GM18517 (cell line): ENCODE results near the gene TMEM154.
A peak's percentile ranks its signal among the peaks of the same experiment; 100 is the strongest.

ENCODE experiments used
- ATAC-seq: cut with Tn5 transposase; IDR thresholded peaks from one replicate; pipeline ENCODE4 v1.9.1; 2021; ENCODE audit warnings: mild to moderate bottlenecking, moderate library complexity; ENCODE audit not compliant: unreplicated experiment

Gene TMEM154

GRCh38 chr4:152598454-152598853, 81.3 kb downstream of the TMEM154 start:
- ATAC-seq: no peak

DNA sequence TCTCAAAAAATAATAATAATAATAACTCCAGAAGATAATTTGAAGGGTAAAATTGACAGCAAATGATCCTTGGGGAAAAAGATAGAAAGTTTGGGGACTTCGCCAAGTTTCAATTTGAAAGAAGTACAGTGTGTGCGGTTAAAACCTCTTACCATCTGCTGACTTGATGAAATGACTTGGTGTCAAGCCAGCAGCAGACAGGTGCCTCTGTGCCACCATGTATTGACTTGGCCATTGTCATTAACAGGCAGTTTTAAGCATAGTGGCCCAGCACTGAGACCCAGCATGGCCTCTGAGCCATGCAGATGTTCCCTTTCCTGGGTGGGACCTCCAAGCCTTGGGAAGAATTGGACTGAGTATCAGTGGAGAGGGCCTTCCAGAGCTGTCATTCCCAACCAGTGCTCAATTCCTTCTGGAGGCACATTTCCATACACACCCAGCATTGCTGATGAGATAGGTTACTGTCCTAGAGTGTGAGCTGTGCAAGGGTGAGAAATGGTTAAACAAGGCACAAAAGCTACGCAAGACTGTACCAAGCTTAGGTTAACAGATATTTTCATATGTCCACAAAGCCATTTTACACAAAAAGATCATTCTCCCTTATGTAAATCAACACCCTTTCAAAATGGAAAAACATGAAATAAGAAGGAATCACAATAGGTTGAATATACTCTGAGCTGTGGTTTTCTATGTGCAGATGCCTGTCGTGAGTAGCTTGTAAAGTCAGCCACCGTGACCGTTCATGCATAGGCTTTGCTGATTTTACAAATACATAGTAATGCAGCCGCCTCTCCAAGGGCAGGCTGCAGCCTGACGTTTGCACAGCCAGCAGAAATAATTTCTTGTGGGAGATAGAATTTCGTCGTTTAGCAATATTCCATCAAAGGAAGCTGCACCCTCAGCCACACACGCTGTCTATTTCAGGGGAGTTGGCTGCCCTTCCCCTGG, 84.5 kb downstream of the TMEM154 start:
- no peak for ATAC-seq

DNA sequence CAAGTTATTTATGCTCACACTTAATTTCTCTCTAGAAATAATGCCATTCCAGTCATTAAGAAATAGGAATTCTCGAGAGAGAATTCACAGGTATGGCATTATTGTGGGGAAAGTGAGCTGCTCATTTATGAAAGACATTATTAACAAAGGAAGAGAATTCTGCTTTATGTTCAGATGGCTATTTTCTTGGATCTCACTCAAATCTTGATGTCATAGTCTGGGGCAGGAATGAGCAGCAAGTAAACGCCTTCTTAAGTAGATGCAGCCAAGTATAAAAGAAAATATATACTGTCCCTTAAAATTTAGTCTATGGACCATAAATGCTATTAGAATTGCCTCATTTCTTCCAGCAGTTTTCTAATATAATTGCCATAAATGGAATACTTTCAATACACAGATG, 85.7 kb downstream of the TMEM154 start:
- ATAC-seq: no peak

DNA sequence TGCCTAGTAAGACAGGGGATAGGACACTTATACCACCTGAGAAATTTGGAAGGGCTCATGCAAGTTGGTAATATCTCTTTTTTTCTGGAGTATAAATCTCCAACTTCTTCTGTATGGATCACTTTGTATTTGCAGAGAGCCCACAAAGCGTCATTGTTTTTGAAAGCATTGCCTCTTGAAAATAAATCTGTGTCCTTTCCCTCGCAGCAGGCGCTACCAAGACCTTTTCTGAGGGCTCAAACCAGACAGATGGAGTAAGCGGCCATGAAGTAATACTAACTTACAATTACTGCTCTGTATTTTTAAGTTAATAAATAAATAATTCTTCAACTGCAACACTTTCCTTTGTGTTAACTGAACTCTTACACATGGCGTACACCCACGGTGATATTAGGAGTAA, 87.9 kb downstream of the TMEM154 start:
- ATAC-seq: no peak

DNA sequence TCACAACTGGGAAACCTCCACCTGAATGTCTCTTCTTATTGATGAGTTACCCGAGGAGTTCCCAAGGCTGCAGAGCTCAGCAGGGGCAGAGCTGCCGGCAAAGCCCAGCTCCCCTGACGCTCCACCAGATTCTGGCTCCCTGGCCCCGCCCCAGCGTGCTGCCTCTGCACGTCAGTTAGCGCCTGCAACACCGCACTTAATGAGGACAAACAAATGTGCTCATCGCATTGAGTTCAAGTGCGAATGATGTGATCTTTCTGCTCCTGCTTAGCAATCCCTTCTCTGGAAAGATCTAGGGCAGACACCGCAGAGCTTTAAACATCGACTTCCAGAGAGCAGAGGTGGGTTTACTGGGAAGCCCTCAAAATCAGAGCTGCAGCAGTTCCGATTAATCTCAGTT, 88.4 kb downstream of the TMEM154 start:
- ATAC-seq: no peak

DNA sequence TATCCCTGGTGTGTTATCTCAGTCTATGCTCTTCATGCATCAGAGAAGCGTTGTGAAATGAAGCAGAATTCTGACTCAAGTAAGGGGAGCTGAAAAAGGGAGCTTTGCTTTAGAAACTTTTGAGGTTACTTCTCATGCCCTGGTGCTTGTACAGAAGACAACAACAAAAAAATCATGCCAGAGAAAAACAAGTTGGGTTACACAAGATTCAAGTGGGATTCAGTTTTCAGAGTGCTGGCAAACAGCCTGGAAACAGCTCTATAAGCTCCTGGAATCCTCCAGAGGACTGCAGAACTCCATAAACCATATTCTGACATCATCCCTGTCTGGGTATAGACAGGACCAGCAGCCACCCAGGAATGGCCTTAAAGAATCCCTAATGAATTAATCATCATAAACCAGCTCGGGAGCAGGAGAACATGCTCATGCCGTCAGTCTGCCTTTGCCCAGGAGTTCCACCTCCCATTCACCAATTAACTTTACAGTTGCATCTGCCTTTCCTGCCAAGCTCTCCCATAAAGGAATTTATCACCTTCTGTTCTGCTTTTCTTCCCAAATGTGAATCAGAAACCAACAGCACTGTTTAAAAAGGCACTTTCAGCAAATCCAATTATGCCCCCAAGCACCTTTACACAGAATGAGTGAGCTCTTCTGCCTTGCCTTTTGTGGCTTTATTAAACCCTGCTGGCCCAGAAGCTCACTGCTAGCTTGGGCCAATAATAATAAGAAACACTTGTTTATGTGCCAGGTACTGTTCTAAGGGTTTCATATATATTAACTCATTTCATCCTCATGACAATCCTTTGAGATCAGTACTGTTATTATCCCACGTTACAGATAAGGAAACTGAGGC, 89.4 kb downstream of the TMEM154 start:
- no peak for ATAC-seq

DNA sequence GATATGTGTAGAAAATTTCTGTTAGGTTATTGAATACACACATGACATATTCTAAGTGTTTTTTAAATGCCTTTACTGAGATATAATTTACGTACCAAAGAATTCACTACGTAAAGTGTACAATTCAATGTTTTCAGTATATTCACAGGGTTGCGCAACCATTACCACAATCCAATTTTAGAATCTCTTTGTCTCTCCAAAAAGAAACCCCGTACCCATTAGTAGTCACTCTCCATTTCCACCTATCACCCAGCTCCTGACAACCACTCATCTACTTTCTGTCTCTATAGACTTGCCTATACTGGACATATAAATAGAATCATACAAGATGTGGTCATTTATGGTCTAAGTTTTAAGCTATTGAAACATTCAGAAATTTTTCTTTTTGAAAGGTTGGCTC, 90.9 kb downstream of the TMEM154 start:
- ATAC-seq: no peak

GRCh38 chr4:152587127-152587526, 92.7 kb downstream of the TMEM154 start:
- no peak for ATAC-seq

- ATAC-seq: no peak
These were observed 93.1 kb downstream of the TMEM154 start for GRCh38 chr4:152586668-152587067.

DNA sequence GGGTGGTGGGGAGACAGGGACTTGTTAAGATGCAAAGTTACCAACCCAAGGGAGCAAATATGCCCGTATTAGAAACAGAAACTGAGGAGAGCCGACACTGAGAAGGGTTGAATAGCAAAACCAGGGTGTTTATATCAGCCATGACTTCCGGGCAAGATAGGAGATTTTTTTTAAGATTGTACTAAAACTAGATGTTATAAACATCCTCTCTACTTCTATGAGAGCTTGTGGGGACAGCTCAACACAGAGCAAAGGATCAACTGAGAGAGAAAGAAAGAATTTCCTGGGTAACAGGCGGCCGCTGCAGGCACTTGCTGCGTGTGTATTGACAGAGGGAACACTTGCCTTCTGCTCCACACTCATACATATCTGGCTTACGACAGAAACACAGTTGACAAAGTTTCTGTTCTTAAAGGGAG, 94.8 kb downstream of the TMEM154 start:
- ATAC-seq: peak; percentile 59

DNA sequence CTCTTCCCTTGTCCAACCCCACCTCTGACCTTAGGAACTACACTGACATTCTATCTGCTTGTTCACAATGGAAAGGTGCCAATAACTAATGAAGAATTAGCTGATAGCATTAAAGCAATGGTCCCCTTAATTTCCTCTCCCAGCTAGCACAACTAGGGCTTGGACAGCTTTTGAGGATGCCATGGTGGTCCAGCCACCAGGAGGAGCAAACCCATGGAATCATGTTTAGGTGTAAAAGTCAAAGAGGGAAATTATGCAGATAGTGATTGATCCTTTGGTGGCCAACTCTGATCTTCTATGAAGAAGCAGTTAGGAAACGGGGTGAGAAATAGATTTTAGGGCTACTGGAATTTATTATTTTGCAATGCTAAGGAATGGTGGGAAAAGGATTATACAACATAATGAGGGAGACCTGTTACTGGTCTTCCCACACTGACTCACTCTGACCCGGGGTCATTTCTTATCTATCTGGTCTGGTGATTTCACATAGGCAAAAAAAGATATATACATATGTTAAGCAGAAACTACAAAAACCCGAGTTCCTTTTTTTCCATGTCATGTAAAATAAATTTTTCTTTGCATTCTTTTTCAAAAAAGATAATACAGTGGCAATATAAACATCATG, 98.1 kb downstream of the TMEM154 start:
- no peak for ATAC-seq

DNA sequence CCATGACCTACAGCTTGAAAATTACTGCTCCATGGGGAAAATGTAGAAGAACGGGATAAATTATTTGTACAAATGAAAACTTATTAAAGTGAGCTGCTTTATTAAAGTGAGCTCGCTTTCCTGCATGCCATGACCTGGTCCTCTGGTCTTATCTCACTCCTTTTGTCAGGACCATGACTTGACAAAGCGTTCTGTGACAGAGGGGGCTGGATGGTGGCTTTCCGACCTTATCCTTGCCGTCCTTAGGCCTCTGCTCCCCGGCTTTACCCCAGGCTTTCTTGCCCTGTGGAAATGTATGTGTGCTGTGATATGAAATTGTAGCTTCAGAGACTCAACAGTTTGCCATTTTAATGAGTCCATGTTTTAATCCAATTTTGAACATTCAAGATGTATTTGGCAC, 99.9 kb downstream of the TMEM154 start:
- no peak for ATAC-seq

DNA sequence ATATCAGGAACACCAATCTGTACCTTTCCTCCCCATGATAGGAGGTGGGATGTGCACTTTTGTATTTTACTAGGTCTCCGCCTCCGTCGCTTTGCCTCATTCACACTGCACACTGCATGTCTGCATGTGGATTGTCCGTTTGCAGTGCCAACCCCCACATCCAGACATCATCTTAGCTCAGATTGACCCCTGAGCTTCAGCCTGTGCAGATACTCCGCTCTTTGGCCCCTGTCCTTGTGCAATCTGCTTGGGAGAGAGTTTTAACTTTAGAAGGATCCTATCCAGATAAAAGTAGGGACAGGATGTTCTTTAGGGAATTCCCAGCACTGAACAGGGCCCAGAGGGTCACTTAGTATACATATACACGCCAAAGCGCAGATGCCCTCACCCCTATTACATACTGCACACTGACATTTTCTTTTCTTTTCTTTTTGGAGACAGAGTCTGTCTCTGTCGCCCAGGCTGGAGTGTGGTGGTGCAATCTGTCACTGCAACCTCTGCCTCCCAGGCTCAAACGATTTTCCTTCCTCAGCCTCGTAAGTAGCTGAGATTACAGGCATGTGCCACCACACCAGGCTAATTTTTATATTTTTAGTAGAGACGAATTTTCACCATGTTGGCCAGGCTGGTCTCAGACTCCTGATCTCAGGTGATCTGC, 100.6 kb downstream of the TMEM154 start:
- ATAC-seq: no peak

- no peak for ATAC-seq
These were observed 101.1 kb downstream of the TMEM154 start for GRCh38 chr4:152578670-152579069.

DNA sequence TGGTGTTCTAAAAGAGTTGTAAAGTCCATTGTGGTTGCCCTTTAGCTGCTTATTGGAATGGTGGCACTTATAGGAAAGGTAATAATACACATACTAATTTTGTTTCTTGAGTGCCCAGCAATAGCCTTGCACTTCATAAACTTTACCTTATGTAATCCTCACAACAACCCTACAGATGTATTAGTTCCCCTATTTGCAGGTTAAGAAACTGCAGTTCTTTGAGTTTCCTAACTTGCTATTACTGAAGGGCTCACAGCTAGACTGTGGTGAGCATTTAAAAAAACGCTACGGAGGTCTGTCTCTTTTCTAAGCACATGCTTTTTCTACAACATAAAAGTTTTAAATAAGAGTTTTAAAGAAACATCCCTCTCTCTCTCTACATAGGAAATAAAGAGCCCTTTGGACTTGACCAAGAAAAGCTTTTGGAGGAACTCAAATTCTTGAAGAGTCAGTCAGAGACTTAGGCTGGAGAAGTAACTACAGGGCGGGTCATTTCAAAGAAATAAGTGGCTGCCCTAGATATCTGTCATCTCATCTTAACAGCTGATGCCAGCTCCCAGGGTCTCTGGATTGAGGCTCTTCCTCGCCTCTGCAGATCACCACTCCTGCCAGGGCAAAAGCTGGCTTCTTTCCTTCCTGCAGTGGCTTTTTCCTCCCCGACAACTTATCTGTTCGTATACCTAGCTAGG, 101.9 kb downstream of the TMEM154 start:
- peak; percentile 66 for ATAC-seq

DNA sequence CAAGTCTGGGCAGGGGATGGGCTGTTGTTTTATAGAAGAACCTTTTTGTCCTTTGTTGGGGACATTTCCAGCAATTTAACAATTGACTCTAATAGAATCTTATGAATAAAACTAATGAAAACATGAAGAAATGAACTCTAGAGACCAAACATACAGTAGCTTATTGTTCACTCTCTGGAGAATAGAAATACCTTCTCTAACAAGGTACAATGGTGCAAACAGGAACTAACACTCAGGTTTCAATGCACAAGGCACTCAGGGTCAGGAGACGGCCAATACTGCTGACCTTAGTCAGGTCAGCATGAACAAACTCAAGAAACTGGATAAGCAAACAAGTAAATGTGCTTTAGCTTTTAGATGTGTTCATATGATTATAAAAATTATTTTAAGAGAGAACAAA, 104.3 kb downstream of the TMEM154 start:
- ATAC-seq: no peak

- ATAC-seq: no peak
These were observed 105.9 kb downstream of the TMEM154 start for GRCh38 chr4:152573861-152574260.

- ATAC-seq: no peak
These were observed 107.2 kb downstream of the TMEM154 start for GRCh38 chr4:152572417-152573086.

- ATAC-seq: no peak
These were observed 108.0 kb downstream of the TMEM154 start for GRCh38 chr4:152571770-152572169.

GRCh38 chr4:152571296-152571695, 108.5 kb downstream of the TMEM154 start:
- no peak for ATAC-seq
